ENCODE results near the gene DLG2. TPM values are rescaled to one million over a fixed set of nuclear protein-coding genes. Genes with fewer than 3 reads are reported as not detected.

The DLG2 gene
- total and polyA plus RNA-seq, 4 donors = 0.30 to 5.5 (median 0.68) TPM

GRCh38 chr11:84157639-84158038 is 1469.5 kb downstream of the DLG2 start:
- no peaks in the 10 kb centered on the region for H3K9me3 ChIP-seq (ENCODE audit: control insufficient read depth in 4 of 4, low read length in 3 of 4)
- no peak overlapping the region for H3K9ac ChIP-seq (ENCODE audit: low read depth in 1 of 2, low read length in 2 of 2)
- H3K4me1 ChIP-seq (ENCODE audit: control insufficient read depth in 4 of 4, insufficient read depth in 4 of 4, low read length in 3 of 4) = no peaks in the 10 kb centered on the region
- no peaks in the 10 kb centered on the region for H3K36me3 ChIP-seq (ENCODE audit: control insufficient read depth in 4 of 4, insufficient read depth in 3 of 4, low read depth in 1 of 4, low read length in 3 of 4)
- no peak overlapping the region for H3K27ac ChIP-seq (ENCODE audit: low read depth in 1 of 2, low read length in 2 of 2)
- WGBS = 89% methylated on average over 3 of the region's 3 CpGs
- no peak overlapping the region for H3K4me3 ChIP-seq (ENCODE audit: low read depth in 1 of 3, low read length in 3 of 3)
- TF ChIP-seq HNF4A (conservative IDR thresholded peaks at IDR 0.05) (no peak), SP1 (IDR thresholded peaks at IDR 0.05) (no peak), ZBTB33 (IDR thresholded peaks at IDR 0.05) (no peak), ATF3 (IDR thresholded peaks at IDR 0.05) (no peak), EGR1 (IDR thresholded peaks at IDR 0.05; ENCODE audit: low read depth in 2 of 2) (no peak), FOXA1 (IDR thresholded peaks at IDR 0.05) (no peak), MAX (IDR thresholded peaks at IDR 0.05) (no peak), HNF4G (IDR thresholded peaks at IDR 0.05) (no peak), TAF1 (conservative IDR thresholded peaks at IDR 0.05) (no peak), REST (IDR thresholded peaks at IDR 0.05) (no peak), RAD21 (IDR thresholded peaks at IDR 0.05) (no peak), YY1 (IDR thresholded peaks at IDR 0.05) (no peak), FOXA2 (IDR thresholded peaks at IDR 0.05) (no peak), RXRA (IDR thresholded peaks at IDR 0.05) (no peak)
- no peak for DNase-seq (ENCODE audit: low spot score)
- no peaks in the 10 kb centered on the region for H3K27me3 ChIP-seq (ENCODE audit: control insufficient read depth in 4 of 4, insufficient read depth in 4 of 4, low read length in 3 of 4)

- Histone ChIP-seq H3K36me3 (ENCODE audit: control insufficient read depth in 4 of 4, insufficient read depth in 3 of 4, low read depth in 1 of 4, low read length in 3 of 4) (no peaks in the 10 kb centered on the region), H3K9me3 (ENCODE audit: control insufficient read depth in 4 of 4, low read length in 3 of 4) (no peaks in the 10 kb centered on the region), H3K4me3 (ENCODE audit: low read depth in 1 of 3, low read length in 3 of 3) (no peak overlapping the region), H3K4me1 (ENCODE audit: control insufficient read depth in 4 of 4, insufficient read depth in 4 of 4, low read length in 3 of 4) (no peaks in the 10 kb centered on the region), H3K27me3 (ENCODE audit: control insufficient read depth in 4 of 4, insufficient read depth in 4 of 4, low read length in 3 of 4) (no peaks in the 10 kb centered on the region), H3K9ac (ENCODE audit: low read depth in 1 of 2, low read length in 2 of 2) (no peak overlapping the region), H3K27ac (ENCODE audit: low read depth in 1 of 2, low read length in 2 of 2) (no peak overlapping the region)
- TF ChIP-seq CTCF (IDR thresholded peaks at IDR 0.05; ENCODE audit: low read depth, low read length, missing input control) = no peak
- DNase-seq (ENCODE audit: low spot score) = no peak
- 86% methylated on average over 2 of the region's 2 CpGs for WGBS
Observed at GRCh38 chr11:84146826-84147225, 1480.3 kb downstream of the DLG2 start.
